ENCODE measurements around the gene FLNB.

Gene FLNB

GRCh38 chr3:58191361-58191991, 183.3 kb downstream of the FLNB start:
- in situ Hi-C loops (cut with HindIII; ENCODE audit: low sequenced_read_pairs), result no loop called here
- no peak overlapping the region for H3K4me3 ChIP-seq (ENCODE audit: low read depth, low read length)
- no peak for DNase-seq (ENCODE audit: low read depth, low spot score)
- no peak for TF ChIP-seq CTCF (IDR thresholded peaks at IDR 0.05; ENCODE audit: low read depth, low read length)

- DNase-seq (ENCODE audit: low read depth, low spot score), result no peak
- no peak overlapping the region for H3K4me3 ChIP-seq (ENCODE audit: low read depth, low read length)
- no peak for TF ChIP-seq CTCF (IDR thresholded peaks at IDR 0.05; ENCODE audit: low read depth, low read length)
- in situ Hi-C loops (cut with HindIII; ENCODE audit: low sequenced_read_pairs), result no loop called here
Measured at GRCh38 chr3:58192069-58192468, 183.8 kb downstream of the FLNB start.

GRCh38 chr3:58193682-58194407, 185.6 kb downstream of the FLNB start:
- no peak overlapping the region for H3K4me3 ChIP-seq (ENCODE audit: low read depth, low read length)
- in situ Hi-C loops (cut with HindIII; ENCODE audit: low sequenced_read_pairs), result no loop called here
- no peak for DNase-seq (ENCODE audit: low read depth, low spot score)
- no peak for TF ChIP-seq CTCF (IDR thresholded peaks at IDR 0.05; ENCODE audit: low read depth, low read length)

- TF ChIP-seq CTCF (IDR thresholded peaks at IDR 0.05; ENCODE audit: low read depth, low read length), result no peak
- in situ Hi-C loops (cut with HindIII; ENCODE audit: low sequenced_read_pairs), result no loop called here
- no peak for DNase-seq (ENCODE audit: low read depth, low spot score)
- H3K4me3 ChIP-seq (ENCODE audit: low read depth, low read length), result no peak overlapping the region
Measured at GRCh38 chr3:58197588-58197987, 189.4 kb downstream of the FLNB start.

- in situ Hi-C loops (cut with HindIII; ENCODE audit: low sequenced_read_pairs), result no loop called here
- DNase-seq (ENCODE audit: low read depth, low spot score), result no peak
- TF ChIP-seq CTCF (IDR thresholded peaks at IDR 0.05; ENCODE audit: low read depth, low read length), result no peak
- no peak overlapping the region for H3K4me3 ChIP-seq (ENCODE audit: low read depth, low read length)
Measured at GRCh38 chr3:58198362-58198761, 190.1 kb downstream of the FLNB start.

GRCh38 chr3:58198804-58199203, 190.6 kb downstream of the FLNB start:
- no peak for DNase-seq (ENCODE audit: low read depth, low spot score)
- TF ChIP-seq CTCF (IDR thresholded peaks at IDR 0.05; ENCODE audit: low read depth, low read length), result no peak
- in situ Hi-C loops (cut with HindIII; ENCODE audit: low sequenced_read_pairs), result no loop called here
- no peak overlapping the region for H3K4me3 ChIP-seq (ENCODE audit: low read depth, low read length)

Measured in astrocyte of the spinal cord (primary cell).